Mammary epithelial cell (primary cell): Measurements from ENCODE around the gene BMP8A.

Experiments used
- EZH2 ChIP-seq: IDR thresholded peaks from 2 replicates; pipeline ENCODE4 v1.6.1; 2012; ENCODE audit warnings: low read length, inconsistent platforms, borderline replicate concordance
- TF ChIP-seq, protein P1 (sequence below), 2 donors: IDR thresholded peaks in 1 of 2; conservative IDR thresholded peaks in 1 of 2; 2 replicates each; pipeline ENCODE4 v1.5.1; 2011 to 2012; ENCODE audit warnings: inconsistent platforms in 2 of 2, low read length in 2 of 2, mild to moderate bottlenecking in 2 of 2, control low read depth in 1 of 2, low read depth in 1 of 2; ENCODE audit not compliant: insufficient read depth in 1 of 2; ENCODE audit errors: extremely low read depth in 1 of 2

GRCh38 chr1:39544327-39544726 is 52.9 kb downstream of the BMP8A start:
- TF ChIP-seq EZH2: no peak
- TF ChIP-seq, protein P1, sequence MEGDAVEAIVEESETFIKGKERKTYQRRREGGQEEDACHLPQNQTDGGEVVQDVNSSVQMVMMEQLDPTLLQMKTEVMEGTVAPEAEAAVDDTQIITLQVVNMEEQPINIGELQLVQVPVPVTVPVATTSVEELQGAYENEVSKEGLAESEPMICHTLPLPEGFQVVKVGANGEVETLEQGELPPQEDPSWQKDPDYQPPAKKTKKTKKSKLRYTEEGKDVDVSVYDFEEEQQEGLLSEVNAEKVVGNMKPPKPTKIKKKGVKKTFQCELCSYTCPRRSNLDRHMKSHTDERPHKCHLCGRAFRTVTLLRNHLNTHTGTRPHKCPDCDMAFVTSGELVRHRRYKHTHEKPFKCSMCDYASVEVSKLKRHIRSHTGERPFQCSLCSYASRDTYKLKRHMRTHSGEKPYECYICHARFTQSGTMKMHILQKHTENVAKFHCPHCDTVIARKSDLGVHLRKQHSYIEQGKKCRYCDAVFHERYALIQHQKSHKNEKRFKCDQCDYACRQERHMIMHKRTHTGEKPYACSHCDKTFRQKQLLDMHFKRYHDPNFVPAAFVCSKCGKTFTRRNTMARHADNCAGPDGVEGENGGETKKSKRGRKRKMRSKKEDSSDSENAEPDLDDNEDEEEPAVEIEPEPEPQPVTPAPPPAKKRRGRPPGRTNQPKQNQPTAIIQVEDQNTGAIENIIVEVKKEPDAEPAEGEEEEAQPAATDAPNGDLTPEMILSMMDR (conservative IDR thresholded peaks at IDR 0.05 in 1 of 2, IDR thresholded peaks at IDR 0.05 in 1 of 2; ENCODE audit: extremely low read depth in 1 of 2, insufficient read depth in 1 of 2, low read depth in 1 of 2, low read length in 2 of 2): no peak
